Measurements from ENCODE around the gene SLC13A2. TPM values are rescaled to one million over a fixed set of nuclear protein-coding genes. Genes with fewer than 3 reads are reported as not detected.
A peak's percentile ranks its signal among the peaks of the same experiment; 100 is the strongest.
"Not testable (repeated sequence)": the region's sequence is repeated elsewhere in the genome, so short reads cannot be mapped to it uniquely, and the experiment has no call there.

Gene SLC13A2
- polyA plus RNA-seq, 4 donors, result 7.1 to 24.5 (median 13.3) TPM

DNA sequence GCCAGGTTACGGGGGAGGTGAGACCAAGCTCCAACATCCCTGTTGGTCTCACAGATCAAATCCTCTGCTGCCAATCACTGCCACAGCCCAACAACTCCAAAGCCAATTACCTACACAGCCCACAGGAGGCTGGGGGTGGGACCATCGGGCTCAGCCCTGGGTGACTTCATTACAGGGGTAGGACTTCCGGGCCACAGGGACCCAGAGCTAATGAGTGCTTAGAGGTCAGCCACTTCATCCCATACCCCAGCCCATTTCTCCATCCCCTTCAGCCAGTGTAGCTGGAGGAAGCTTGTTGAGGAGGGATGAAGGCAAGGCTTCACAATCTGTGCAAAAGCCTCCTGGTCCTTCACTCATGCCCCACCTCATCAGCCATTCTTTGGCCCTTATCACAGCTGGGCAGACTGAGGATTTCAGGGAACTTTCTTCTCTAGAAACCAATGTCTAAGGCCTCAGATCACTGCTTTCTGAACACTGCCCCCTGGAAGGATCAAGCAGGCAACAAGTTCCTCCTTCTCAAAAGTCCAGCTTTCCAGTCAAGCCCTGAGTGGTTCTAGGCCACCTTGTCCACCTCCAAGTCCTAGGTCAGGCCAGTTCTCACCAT is 38.5 kb downstream of the SLC13A2 start:
- DNase-seq (ENCODE audit: low read depth in 4 of 4, low spot score in 3 of 4), result no peak

DNA sequence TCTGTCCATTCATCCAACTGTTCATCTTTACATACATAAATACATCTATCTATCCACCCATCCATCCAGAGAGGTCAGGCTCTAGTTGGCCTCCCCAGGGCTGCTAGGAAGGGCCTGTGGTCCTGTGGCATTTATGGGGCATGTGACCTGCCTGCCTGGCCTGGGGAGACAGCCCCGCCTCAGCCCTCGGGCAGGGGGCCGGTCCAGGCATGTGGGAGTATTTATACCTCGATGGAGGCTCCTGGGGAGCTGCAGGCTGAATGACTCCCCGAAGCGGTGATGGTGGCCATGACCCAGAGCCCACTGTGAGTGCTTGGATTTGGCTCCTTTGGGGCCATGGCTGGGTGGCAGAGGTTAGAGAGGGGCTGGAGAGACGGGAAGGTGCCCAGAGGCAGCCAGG is 40.0 kb downstream of the SLC13A2 start:
- no peak for DNase-seq (ENCODE audit: low read depth in 4 of 4, low spot score in 3 of 4)

DNA sequence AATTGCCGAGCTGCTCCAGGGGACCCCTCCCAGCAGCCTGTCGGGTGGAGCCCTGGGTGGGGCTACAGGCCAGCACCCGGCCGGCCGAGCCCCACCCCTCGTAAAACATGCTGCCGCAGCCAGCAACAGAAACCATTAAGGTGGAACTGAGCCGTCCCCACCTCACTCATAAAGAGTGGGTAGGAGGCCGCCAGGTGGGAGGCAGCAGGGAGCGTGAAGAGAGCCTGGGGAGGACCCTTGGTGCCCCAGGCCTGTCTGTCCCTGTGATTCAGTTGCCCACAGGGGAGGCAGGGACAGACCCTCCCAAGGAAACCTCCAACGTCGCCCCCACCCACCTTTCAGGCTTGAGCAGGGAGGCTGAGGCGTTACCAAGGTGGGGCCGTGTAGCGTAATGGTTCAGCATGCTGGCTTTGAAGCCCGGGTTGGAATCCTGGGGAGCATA is 41.1 kb downstream of the SLC13A2 start:
- no peak for DNase-seq (ENCODE audit: low read depth in 4 of 4, low spot score in 3 of 4)

DNA sequence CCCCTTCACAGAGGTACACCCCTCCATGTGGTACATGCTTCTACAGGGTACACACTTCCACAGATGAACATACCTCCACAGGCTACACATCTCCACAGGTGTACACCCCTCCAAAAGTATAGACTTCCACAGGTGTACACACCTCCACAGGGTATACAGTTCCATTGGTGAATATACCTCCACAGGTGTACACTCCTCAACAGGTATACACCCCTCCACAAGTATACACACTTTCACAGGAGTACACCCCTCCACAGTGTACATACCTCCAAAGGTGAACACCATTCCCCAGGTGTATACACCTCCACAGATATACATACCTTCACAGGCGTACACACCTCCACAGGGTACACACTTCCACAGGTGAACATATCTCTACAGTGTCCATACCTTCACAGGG is 42.1 kb downstream of the SLC13A2 start:
- no peak for DNase-seq (ENCODE audit: low read depth in 4 of 4, low spot score in 3 of 4)

DNA sequence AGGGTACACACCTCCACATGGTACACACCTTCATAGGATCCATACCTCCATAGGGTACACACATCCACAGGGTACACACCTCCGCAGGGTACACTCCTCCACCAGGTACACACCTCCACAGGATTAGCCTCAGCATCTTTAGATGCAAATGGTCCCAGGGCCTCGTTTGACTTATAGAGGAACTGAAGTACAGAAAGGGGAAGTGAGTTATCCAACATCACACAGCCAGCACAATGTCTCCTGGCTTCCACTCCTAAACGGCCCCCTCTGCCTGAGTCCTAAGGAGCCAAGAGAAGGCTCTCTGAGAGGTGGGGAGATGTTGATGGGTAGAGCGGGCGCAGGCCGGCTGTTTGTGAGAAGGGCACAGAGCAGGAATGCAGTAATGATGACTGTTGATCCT is 44.7 kb downstream of the SLC13A2 start:
- no peak for DNase-seq (ENCODE audit: low read depth in 4 of 4, low spot score in 3 of 4)

DNA sequence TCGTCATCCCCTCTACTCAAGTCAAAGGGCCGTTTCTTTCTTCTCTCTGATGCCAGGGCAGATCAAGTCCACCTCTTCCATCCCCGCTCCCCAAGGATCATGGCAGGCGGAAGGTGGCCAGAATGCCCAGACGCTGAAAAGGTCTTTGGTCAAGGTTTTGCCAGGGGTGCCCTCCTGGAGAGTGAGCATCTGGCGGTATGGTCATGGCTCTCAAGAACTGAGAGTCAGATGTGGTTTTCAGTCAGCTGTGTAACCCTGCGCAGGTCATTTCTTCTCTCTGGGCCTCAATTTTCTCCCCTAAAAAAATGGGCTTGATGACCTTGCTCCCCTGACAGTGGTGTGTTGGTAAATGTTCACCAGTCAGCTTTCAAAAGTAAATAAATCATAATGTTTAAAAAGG is 45.1 kb downstream of the SLC13A2 start:
- DNase-seq (ENCODE audit: low read depth in 4 of 4, low spot score in 3 of 4), result no peak

DNA sequence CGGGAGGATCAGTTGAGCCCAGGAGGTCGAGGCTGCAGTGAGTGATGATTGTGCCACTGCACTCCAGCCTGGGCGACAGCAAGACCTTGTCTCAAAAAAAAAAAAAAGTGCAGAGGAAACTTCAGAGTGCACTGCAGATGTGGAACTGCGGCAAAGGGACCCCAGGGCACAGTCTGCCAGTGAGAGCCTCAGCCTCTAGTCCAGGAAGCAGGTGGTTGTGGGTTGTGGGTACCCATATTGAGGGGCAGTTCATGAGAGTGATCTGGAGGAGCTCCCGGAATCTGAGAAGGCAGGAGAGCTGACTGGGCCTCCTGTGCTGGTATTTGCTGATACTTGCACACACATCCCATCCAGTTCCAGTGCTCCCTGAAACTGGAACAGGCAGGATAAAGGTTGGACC is 45.8 kb downstream of the SLC13A2 start:
- no peak for DNase-seq (ENCODE audit: low read depth in 4 of 4, low spot score in 3 of 4)

DNA sequence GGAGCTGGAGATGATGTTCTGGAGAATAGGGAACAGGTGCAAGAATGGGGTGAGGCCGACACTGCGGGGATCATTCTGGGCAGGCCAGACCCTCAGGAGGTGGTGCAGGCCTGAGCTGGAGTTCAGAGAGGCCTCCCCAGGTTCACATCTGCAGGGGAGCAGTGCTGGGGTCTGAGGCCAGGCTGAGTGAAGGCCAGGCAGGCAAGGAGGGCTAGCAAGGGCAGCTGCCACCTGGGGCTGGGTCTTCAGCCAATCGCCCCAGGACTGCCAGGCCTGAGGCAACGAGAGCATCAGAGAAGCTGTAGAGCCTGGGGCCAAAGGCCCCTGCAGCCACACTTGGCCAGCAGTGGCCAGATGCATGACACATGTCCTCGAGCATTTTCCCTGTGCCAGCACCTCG is 47.2 kb downstream of the SLC13A2 start:
- DNase-seq (ENCODE audit: low read depth in 4 of 4, low spot score in 3 of 4), result no peak

DNA sequence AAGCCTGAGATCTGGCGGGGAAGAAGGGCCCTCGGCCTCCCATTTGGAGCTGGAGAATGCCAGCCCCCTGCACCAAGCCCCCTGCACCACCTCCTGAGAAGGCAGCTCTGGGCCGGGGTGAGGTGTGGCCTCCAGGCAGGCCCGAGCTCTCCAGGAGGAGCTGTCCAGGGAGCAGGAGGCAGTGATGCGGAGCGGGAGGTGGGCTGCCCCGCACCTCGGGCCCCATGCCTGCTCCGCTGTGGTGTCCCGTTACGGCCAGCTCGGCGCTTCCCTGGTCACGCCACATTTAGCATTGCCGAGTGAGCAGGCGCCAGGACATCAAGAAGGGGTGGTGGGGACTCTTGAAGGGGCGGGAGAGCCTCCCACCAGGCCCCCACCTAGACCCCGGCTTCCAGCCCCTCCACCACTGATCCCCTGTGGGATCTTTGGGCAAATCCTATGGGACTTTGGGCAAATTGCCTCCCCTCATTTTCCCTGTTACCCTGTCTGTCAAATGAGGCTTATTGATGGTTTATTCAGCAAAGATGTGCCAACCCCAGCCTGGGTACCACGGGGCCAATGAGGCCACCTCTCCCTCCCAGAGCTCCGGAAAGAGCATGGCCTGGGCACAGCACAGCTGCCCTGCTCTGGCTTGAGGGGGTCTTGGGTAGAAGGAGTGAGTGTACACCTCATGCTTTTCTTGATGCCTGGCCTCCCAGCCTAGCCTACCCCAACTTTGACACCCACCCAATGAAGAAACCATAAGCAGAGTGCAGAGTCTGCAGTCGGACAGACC is 48.1 kb downstream of the SLC13A2 start:
- peak in 3 of 4 donors; percentile 43 to 62 (median 54) for DNase-seq (ENCODE audit: low read depth in 4 of 4, low spot score in 3 of 4)

DNA sequence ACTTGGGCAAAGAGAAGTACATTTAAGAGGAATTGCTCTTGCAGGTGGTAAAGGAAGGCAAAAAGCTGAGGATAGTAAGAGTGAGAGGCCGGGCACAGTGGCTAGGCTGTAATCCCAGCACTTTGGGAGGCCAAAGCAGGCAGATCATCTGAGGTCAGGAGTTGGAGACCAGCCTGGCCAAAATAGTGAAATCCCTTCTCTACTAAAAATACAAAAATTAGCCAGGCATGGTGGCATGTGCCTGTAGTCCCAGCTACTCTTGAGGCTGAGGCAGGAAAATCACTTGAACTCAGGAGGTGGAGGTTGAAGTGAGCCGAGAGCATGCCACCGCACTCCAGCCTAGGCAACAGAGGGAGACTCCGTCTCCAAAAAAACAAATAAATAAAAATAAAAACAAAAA is 48.8 kb downstream of the SLC13A2 start:
- DNase-seq (ENCODE audit: low read depth in 4 of 4, low spot score in 3 of 4), result not testable (repeated sequence)

DNA sequence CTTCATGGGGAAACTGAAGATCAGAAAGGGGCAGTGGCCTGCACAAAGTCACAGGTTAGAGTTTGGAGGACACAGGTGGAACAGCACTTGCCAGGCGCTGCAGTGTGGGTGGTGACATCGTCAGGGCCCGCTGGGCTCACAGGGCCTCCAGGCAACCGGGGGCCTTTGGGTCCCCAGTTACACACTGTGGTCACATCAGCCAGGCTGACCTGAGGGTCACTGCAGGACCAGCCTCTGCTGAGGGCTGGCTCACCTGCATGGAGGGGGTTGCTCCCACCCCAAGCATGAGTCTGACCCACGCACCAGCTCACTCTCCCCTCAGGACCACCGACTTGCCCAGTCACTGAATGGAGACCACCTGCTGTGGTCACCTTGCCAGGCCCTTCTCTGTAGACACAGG is 49.7 kb downstream of the SLC13A2 start:
- DNase-seq (ENCODE audit: low read depth in 4 of 4, low spot score in 3 of 4), result no peak

DNA sequence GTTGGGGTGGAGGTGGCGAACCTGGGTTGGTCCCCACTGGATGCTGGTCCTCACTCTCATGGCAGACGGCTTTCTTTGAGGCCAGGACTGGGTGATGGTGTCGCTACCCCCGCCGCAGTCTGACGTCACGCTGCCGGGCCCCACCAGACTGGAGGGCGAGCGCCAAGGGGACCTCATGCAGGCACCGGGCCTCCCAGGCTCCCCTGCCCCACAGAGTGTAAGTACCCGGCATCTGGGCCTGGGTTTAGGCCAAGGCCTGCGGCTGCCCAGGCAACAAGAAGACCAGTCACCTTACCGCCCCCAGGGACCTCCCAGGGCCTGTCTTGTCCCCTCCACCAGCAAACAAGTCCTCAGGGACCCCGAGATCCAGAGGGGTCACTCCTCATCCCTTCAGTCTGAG is 50.4 kb downstream of the SLC13A2 start:
- no peak for DNase-seq (ENCODE audit: low read depth in 4 of 4, low spot score in 3 of 4)

DNA sequence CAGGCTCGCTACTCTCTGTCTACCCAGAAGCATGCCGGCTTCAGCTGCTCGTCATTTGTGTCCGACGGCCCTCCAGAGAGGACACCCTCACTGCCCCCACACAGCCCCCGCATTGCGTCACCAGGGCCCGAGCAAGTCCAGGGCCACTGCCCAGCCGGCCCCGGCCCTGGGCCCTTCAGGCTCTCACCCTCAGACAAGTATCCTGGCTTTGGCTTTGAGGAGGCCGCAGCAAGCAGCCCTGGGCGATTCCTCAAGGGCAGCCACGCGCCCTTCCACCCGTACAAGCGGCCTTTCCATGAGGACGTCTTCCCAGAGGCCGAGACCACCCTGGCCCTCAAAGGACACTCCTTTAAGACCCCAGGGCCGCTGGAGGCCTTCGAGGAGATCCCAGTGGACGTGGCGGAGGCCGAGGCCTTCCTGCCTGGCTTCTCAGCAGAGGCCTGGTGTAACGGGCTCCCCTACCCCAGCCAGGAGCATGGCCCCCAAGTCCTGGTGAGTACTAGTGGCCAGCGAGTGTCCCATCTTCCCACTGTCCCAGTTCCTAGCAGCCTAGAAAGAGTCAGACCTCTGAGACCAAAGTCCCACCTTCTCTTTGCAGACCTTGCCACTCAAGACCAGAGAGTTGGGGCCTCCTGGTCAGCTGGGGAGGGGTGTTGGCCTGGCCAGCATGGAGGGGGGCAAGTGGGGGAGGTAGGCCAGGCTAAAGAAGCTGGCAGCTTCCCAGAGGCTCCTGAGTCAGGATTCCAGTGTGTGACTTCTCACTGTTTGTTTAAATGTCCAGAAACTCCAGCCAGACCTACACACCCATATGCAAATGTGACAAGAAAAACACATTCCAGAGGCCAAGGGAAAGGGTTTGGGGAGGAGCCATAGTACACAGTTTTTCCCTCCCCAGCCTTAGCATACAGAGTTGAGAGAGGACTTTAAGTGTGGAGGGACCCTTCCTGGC is 51.3 kb downstream of the SLC13A2 start:
- DNase-seq (ENCODE audit: low read depth in 4 of 4, low spot score in 3 of 4), result peak; percentile 41 to 71 (median 68)

DNA sequence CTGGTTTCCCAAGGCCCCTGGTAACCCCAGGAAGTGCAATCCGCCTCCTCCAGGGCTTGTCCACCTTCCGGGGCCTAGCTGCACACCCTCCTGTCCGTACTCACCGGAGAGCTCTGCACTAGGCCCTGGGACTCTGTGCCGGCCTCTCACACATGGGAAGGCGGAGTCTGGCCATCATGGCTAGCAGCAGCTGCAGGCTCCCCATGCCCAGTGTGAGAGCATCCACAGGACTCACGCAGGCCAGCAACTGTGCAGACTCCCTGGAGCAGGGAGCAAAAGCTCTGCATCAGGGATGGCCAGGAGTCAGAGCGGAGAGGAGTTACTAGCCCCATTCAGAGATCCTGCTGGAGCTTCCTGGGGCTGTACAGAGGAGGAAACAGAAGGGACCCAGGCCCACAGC is 52.9 kb downstream of the SLC13A2 start:
- no peak for DNase-seq (ENCODE audit: low read depth in 4 of 4, low spot score in 3 of 4)

DNA sequence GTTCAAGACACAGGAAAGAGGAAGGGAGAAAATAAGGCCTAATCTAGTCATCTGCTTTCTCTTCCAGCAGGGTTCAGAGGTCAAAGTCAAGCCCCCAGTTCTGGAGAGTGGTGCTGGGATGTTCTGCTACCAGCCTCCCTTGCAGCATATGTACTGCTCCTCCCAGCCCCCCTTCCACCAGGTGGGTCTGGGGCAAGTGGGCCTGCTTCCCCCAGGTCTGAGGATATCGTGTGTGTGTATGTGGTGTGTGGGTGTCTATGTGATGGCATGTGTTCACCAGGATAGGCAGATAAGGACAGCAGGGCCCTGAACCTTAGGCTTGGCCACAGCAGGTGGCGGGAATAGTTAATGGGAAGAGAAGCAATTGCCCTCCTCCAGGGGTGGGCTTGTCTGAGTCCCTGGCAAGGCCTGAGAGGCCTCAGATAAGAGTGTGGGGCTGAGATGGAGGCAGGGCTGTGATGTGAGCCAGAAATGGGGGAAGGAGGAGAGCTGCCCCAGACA is 53.8 kb downstream of the SLC13A2 start:
- no peak for DNase-seq (ENCODE audit: low read depth in 4 of 4, low spot score in 3 of 4)

DNA sequence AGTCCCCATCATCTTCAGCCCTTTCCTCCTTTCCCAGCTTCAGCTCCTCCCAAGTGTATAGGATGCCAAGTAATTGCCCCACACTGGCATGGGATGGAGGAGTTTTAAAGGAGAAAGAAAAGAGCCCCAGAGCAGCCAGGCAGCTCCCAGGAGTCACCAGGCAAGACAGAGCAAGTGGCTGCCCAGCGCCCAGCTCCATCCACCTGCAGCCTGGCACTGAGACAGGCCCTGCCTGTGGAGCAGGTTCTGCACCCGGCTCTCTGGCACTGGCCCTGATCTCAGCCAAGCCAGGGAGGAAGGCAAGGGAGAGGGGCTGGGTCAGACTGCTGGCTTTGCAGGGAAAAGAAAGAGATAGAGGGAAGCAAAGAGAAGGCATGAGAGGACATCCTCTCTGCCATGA is 54.4 kb downstream of the SLC13A2 start:
- DNase-seq (ENCODE audit: low read depth in 4 of 4, low spot score in 3 of 4), result no peak

DNA sequence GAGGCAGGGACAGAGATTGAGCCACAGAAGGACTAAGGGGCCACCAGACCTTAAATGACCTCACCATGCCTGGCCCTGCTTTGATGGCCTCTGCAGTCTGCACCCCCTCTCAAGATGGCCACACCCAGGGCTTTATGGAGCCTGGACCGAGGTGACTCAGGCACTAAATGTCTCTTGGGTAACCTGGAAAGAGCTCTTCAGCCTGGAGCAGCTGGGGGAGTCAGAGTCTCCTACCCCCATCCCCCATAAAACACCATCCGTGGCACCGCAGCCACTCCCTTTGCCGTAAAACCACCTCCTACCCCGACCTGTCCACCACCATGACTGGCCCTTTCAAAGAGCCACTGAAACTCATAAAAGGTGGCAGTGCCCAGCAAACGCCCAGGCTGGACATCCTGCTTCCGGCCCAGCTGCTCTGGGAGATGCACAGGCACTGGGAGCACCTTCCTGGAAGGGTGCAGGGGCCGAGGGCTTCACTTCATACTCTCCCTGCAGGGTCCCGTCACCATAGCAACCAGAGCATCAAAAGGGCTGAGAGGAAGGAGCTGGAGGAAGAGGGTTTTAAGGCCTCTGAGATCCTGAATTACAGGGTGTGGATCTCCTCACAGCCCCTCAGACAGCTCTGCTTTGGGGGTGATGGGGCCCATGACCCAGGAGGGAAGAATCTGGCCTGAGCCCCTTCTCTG is 55.0 kb downstream of the SLC13A2 start:
- no peak for DNase-seq (ENCODE audit: low read depth in 4 of 4, low spot score in 3 of 4)

DNA sequence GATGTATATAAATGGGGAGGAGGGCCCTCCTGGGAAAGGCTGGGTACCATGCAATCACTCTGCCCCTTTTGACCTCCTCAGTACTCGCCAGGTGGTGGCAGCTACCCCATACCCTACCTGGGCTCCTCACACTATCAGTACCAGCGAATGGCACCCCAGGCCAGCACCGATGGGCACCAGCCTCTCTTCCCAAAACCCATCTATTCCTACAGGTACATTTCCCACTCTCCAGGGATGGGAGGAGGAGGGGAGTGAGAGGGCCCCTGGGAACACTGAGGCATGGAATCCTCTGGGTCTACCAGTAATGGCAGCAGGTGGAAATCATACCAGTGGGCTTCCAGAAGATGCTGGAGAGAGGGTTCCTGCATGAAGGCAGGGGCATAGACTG is 55.6 kb downstream of the SLC13A2 start:
- DNase-seq (ENCODE audit: low read depth in 4 of 4, low spot score in 3 of 4), result no peak

DNA sequence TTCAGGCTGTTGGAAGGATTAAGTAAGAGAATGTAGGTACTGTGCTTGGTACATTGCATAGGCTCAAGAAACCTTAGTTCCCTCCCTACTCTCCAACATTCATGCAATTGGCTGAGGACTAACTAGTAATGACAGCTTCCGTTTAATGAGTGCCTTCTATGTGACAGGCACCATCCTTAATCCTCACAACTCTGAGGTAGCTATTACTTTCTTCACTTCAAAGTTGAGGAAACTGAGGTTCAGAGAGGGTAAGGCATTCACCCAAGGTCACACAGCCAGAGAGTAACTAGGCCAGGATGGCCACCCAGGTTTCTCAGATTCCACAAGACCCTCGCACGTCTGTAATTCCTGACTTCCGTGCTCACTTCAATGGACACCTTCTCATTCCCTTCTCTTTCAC is 56.8 kb downstream of the SLC13A2 start:
- no peak for DNase-seq (ENCODE audit: low read depth in 4 of 4, low spot score in 3 of 4)

DNA sequence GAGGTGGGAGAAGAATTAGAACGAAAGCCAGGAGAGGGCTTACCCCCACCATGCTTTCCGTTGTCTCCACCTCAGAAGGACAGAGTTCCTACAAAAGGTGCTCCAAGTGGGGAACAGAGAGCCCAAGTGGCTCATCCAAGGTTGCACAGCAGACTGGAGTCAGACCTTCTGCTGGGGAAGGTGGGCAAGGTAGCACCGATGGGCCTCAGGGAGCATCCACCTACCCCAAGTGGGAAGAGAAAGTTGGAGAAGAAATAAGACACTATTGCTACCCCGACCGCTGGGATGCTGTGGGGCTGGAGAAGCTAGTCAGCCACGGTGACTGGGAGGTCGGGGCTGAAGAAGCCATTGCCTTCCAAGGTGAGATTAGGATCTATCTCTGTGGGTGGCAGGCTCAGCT is 57.5 kb downstream of the SLC13A2 start:
- no peak for DNase-seq (ENCODE audit: low read depth in 4 of 4, low spot score in 3 of 4)

All from right renal pelvis (tissue), 4 donors.